Activated CD8-positive, alpha-beta T cell treated with anti-CD3 and anti-CD28 coated beads for 36 hours (primary cell): Measurements from ENCODE around the gene AFF1. TPM values are rescaled to one million over a fixed set of nuclear protein-coding genes. Genes with fewer than 3 reads are reported as not detected.

ENCODE experiments used
- ATAC-seq: fragments of 200-7000 bp; cut with Tn5 transposase; one replicate; pipeline ENCODE4 v1.10.0; 2021; ENCODE audit warnings: mild to moderate bottlenecking, moderate library complexity
- CTCF ChIA-PET: fragments of 350-600 bp; sonication (Branson Sonifier 250); formaldehyde crosslinking; loops from one replicate; lab custom pipeline; 2021; ENCODE audit warnings: antibody characterized with exemption; lab: Charles Lee
- POLR2A ChIA-PET: fragments of 350-600 bp; sonication (Branson Sonifier 250); formaldehyde crosslinking; loops from one replicate; lab custom pipeline; 2021; ENCODE audit warnings: antibody characterized with exemption; lab: Charles Lee
- DNase-seq: peaks from one replicate; pipeline ENCODE4 v3.0.0-alpha.2; 2020
- H3K27ac Mint-ChIP-seq: one replicate; pipeline ENCODE4 v1.8.0; 2021; ENCODE audit warnings: mild to moderate bottlenecking, mixed read lengths
- H3K27me3 Mint-ChIP-seq: one replicate; pipeline ENCODE4 v1.8.0; 2021; ENCODE audit warnings: mixed read lengths
- H3K36me3 Mint-ChIP-seq: one replicate; pipeline ENCODE4 v1.8.0; 2021; ENCODE audit warnings: low read depth, mixed read lengths
- H3K4me1 Mint-ChIP-seq: one replicate; pipeline ENCODE4 v1.8.0; 2021; ENCODE audit warnings: low read depth, mixed read lengths
- H3K4me3 Mint-ChIP-seq: one replicate; pipeline ENCODE4 v1.8.0; 2021; ENCODE audit warnings: mild to moderate bottlenecking, moderate library complexity, mixed read lengths
- H3K9me3 Mint-ChIP-seq: one replicate; pipeline ENCODE4 v1.8.0; 2021; ENCODE audit warnings: mixed read lengths
- intact Hi-C: fragments of 100-400 bp; cut with micrococcal nuclease; formaldehyde crosslinking; loops from one replicate; pipeline ENCODE4 v1.10.0; 2022
- total RNA-seq, 2 experiments: library from RNA; stranded (reverse); gene quantifications; one replicate each; pipeline ENCODE4 v1.2.3, GENCODE V29; 2021
- TF ChIP-seq, protein P1 (sequence below): fragments of 200-600 bp; IDR thresholded peaks from one replicate; pipeline ENCODE4 v1.8.0; 2022; ENCODE audit warnings: antibody characterized with exemption, mild to moderate bottlenecking

AFF1 gene
- total RNA-seq, 2 experiments from 2014 or later = 40.3 to 45.4 TPM

DNA sequence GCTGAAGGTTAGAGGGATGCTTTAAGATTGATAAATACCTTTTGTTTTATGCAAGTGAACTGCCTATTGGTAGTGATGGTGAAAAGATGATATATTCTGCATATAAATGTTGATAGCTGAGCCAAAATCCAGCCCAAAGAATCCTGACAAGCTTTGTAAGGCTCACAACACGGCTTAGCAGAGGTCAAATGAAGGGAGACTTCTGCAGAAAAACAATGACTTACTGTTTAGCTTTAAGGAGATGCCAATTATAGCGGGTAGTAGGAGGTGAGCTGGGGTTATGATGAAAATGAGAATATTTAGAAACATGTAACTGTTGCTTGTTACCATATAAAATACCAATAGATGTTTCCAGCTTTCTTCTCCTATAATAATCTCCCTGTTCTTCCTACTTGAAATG is 97.1 kb downstream of the AFF1 start:
- ATAC-seq (no peak), DNase-seq (no peak)
- ChIA-PET POLR2A (interaction anchor here (1.2 kb wide), 1 partner anchor 96 kb away, joined by 3 read pairs; no protein-coding TSS in a partner anchor), CTCF (interaction anchor here (1.2 to 1.5 kb wide), 3 partner anchors 12 to 109 kb away, joined by 3 to 5 read pairs (median 4); partner anchors contain the start of gene AFF1)
- intact Hi-C loops = no loop called here
- Mint-ChIP-seq H3K4me3 (no peak overlapping the region), H3K4me1 (peaks cover 33% of the 10 kb centered on the region), H3K36me3 (peaks cover 7% of the 10 kb centered on the region), H3K9me3 (no peaks in the 10 kb centered on the region), H3K27ac (no peak overlapping the region), H3K27me3 (no peaks in the 10 kb centered on the region)
- TF ChIP-seq, protein P1, sequence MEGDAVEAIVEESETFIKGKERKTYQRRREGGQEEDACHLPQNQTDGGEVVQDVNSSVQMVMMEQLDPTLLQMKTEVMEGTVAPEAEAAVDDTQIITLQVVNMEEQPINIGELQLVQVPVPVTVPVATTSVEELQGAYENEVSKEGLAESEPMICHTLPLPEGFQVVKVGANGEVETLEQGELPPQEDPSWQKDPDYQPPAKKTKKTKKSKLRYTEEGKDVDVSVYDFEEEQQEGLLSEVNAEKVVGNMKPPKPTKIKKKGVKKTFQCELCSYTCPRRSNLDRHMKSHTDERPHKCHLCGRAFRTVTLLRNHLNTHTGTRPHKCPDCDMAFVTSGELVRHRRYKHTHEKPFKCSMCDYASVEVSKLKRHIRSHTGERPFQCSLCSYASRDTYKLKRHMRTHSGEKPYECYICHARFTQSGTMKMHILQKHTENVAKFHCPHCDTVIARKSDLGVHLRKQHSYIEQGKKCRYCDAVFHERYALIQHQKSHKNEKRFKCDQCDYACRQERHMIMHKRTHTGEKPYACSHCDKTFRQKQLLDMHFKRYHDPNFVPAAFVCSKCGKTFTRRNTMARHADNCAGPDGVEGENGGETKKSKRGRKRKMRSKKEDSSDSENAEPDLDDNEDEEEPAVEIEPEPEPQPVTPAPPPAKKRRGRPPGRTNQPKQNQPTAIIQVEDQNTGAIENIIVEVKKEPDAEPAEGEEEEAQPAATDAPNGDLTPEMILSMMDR = no peak

DNA sequence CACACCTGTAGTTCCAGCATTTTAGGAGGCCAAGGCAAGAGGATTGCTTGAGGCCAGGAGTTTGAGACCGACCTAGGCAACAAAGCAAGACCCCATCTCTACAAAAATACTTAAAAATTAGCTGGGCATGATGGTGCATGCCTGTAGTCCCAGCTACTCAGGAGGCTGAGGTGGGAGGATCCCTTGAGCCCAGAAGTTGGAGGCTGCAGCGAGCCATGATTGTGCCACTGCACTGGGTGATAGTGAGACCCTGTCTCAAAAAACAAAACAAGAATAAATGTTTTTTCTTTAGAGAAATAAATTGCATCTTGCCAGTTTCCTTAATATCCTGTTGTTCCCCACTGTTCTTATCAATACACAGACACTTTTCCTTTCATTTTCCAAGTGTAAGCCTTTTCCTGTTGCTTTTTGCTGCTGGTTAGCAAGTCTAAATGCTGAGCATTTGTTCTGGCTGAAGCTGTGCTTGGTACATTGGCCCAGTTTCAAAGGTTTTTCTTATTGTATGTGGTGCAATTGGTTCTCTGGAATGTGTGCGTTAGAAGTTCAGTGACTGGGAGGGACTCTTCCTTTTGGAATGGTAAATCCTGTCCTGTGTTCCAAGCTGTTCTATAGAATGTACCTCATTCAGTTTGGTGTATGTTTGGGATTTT is 98.2 kb downstream of the AFF1 start:
- POLR2A ChIA-PET = interaction anchor here (0.8 to 1.0 kb wide), 2 partner anchors 25 to 95 kb away, joined by 3 read pairs; no protein-coding TSS in a partner anchor
- ATAC-seq = no peak
- DNase-seq = no peak
- CTCF ChIA-PET = interaction anchor here (1.2 to 1.5 kb wide), 3 partner anchors 11 to 111 kb away, joined by 3 to 5 read pairs (median 4); partner anchors contain the start of gene AFF1
- peaks cover 37% of the 10 kb centered on the region for H3K4me1 Mint-ChIP-seq
- peaks cover 7% of the 10 kb centered on the region for H3K36me3 Mint-ChIP-seq
- TF ChIP-seq, protein P1 = no peak
- H3K27me3 Mint-ChIP-seq = no peaks in the 10 kb centered on the region
- no peaks in the 10 kb centered on the region for H3K9me3 Mint-ChIP-seq
- H3K4me3 Mint-ChIP-seq = no peak overlapping the region
- H3K27ac Mint-ChIP-seq = no peak overlapping the region
- intact Hi-C loops = no loop called here

DNA sequence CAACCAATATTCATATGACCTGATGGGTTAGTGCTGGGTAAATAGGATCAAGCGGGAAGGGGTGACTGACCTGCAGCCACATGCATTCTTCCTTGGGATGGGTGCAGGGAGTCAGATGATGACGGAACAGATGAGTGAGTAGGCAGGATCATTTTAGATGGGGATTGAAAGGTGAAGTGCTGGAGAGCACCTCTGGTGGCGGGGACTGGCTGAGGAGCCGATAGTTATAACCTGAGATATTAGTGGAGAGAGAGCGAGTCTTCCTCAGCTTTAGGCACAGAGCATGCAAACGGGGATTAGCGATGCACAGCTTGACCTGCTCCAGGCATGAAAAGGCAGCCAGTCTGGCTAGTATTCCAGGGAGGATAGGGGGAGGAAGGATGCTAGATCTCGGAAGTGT is 99.1 kb downstream of the AFF1 start:
- intact Hi-C loops = no loop called here
- Mint-ChIP-seq H3K4me3 (no peak overlapping the region), H3K27me3 (no peaks in the 10 kb centered on the region), H3K9me3 (no peaks in the 10 kb centered on the region), H3K4me1 (peaks cover 37% of the 10 kb centered on the region), H3K27ac (no peak overlapping the region), H3K36me3 (peaks cover 7% of the 10 kb centered on the region)
- POLR2A ChIA-PET = no interaction called here
- TF ChIP-seq, protein P1 = no peak
- no peak for ATAC-seq
- CTCF ChIA-PET = no interaction called here
- DNase-seq = no peak

DNA sequence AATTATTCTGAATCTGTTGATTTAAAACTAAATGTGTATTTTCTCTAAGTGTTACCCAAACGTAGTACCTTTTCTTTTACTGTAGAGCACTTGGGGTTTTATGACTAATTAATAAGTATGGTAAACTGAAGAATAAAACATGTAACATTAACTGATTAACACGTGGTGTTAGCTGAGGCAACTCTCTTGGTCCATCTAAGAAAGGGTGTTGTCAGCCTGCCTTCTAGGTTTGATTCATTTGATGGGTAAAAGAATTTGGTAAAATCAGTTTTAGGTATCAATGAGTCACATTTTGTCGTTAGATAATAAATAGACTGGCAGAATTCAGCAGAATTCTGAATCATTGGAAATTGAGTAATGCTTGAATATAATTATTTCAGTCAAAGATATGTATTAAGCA is 99.7 kb downstream of the AFF1 start:
- no peak overlapping the region for H3K27ac Mint-ChIP-seq
- CTCF ChIA-PET = no interaction called here
- peak; percentile 65 for ATAC-seq

More for the DNA sequence above, 99.7 kb downstream of the AFF1 start:
- intact Hi-C loops = no loop called here
- H3K9me3 Mint-ChIP-seq = no peaks in the 10 kb centered on the region
- TF ChIP-seq, protein P1 = no peak
- H3K27me3 Mint-ChIP-seq = no peaks in the 10 kb centered on the region
- H3K4me1 Mint-ChIP-seq = peaks cover 35% of the 10 kb centered on the region
- peaks cover 2% of the 10 kb centered on the region for H3K36me3 Mint-ChIP-seq
- no peak for DNase-seq
- no peak overlapping the region for H3K4me3 Mint-ChIP-seq
- POLR2A ChIA-PET = no interaction called here
